Activated CD8-positive, alpha-beta T cell treated with anti-CD3 and anti-CD28 coated beads, Interleukin-2, amount 10 ng/mL, durations not matched to agents 7 days and 5 days (primary cell): ENCODE data around the gene KIAA1210. TPM values are rescaled to one million over a fixed set of nuclear protein-coding genes. Genes with fewer than 3 reads are reported as not detected.

Experiments used
- ATAC-seq: fragments of 150-1000 bp; cut with Tn5 transposase; one replicate; pipeline ENCODE4 v1.10.0; 2021; ENCODE audit warnings: moderate library complexity
- CTCF ChIA-PET: fragments of 350-600 bp; sonication (Branson Sonifier 250); formaldehyde crosslinking; loops from one replicate; lab custom pipeline; 2021; ENCODE audit warnings: antibody characterized with exemption; lab: Charles Lee
- POLR2A ChIA-PET: fragments of 350-600 bp; sonication (Branson Sonifier 250); formaldehyde crosslinking; loops from one replicate; lab custom pipeline; 2021; ENCODE audit warnings: antibody characterized with exemption; lab: Charles Lee
- DNase-seq: peaks from one replicate; pipeline ENCODE4 v3.0.0-alpha.2; 2020
- H3K27ac Mint-ChIP-seq: one replicate; pipeline ENCODE4 v1.8.0; 2021; ENCODE audit warnings: mild to moderate bottlenecking, mixed read lengths
- H3K27me3 Mint-ChIP-seq: one replicate; pipeline ENCODE4 v1.8.0; 2021; ENCODE audit warnings: low read depth, mixed read lengths
- H3K36me3 Mint-ChIP-seq: one replicate; pipeline ENCODE4 v1.8.0; 2021; ENCODE audit warnings: low read depth, mixed read lengths
- H3K4me1 Mint-ChIP-seq: one replicate; pipeline ENCODE4 v1.8.0; 2021; ENCODE audit warnings: low read depth, mixed read lengths
- H3K4me3 Mint-ChIP-seq: one replicate; pipeline ENCODE4 v1.8.0; 2021; ENCODE audit warnings: mild to moderate bottlenecking, mixed read lengths
- H3K9me3 Mint-ChIP-seq: one replicate; pipeline ENCODE4 v1.8.0; 2022; ENCODE audit warnings: mixed read lengths; ENCODE audit not compliant: insufficient read depth
- total RNA-seq, 2 experiments: library from RNA; stranded (reverse); gene quantifications; one replicate each; pipeline ENCODE4 v1.2.3, GENCODE V29; 2021

Gene KIAA1210
- total RNA-seq, 2 experiments from 2014 or later = not detected

DNA sequence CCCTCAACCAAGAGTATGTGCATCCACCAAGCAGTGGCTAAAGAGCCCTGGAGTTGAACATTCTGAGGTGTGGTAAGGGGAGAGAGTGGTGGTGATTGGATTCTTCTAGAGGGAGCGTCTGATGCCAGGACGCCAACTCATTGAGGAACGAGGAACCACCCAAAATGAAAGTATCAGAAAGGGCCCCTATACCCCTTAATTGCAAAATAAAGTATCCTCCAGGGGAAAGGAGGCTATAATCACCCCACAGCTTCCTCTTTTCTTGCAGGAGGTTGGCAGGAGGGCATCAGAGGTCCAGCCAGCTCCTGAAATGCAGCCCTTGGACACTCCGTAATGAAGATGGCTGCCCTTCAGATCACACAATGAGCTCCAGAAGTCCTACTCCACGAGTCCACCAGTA lies 5.3 kb upstream of the KIAA1210 start:
- Mint-ChIP-seq H3K9me3 (no peaks in the 10 kb centered on the region), H3K27ac (no peak overlapping the region), H3K4me1 (no peaks in the 10 kb centered on the region), H3K4me3 (no peak overlapping the region), H3K27me3 (peaks cover 2% of the 10 kb centered on the region), H3K36me3 (no peaks in the 10 kb centered on the region)
- ATAC-seq (no peak), DNase-seq (no peak)
- ChIA-PET CTCF (no interaction called here), POLR2A (no interaction called here)

DNA sequence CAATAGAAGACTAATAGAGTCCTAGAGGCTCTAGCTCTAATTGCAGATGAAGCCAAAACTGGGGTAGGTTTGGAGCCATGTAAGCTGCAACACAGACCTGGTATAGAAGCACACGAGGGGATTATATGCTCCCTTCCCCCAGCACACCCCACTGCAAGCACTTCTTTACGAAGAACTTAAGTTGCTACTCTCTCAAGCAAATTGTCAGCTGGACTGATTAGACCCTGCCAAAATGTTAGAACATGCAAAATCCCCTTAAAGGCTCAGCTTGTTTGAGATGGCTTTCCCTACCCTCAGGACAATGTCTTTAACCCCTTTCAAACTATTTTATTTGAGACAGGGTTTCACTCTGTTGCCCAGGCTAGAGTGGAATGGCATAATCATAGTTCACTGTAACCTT lies 4.7 kb upstream of the KIAA1210 start:
- ChIA-PET CTCF (no interaction called here), POLR2A (no interaction called here)
- Mint-ChIP-seq H3K4me3 (no peak overlapping the region), H3K9me3 (no peaks in the 10 kb centered on the region), H3K4me1 (no peaks in the 10 kb centered on the region), H3K36me3 (no peaks in the 10 kb centered on the region), H3K27me3 (peaks cover 2% of the 10 kb centered on the region), H3K27ac (no peak overlapping the region)
- DNase-seq = no peak
- ATAC-seq = no peak

DNA sequence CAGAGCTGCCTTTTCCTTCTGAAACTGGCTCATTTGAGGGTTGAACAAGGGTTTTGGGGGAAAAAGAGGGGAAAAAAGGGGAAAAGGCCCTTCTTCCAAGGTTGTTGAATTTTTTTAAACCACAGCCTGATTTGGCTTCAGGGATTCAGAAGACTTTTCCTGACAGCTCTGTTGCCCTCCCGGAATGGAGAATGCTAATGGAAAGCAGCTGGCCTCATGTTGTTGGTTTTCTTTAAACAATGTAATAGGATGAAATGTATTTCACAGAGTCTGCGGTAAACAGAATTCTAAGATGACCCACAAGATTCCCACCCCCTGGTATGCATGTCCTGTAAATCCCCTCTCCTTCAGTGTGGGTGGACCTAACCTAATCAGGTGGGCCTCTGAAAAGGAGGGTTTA lies 3.3 kb upstream of the KIAA1210 start:
- CTCF ChIA-PET = no interaction called here
- DNase-seq = no peak
- H3K9me3 Mint-ChIP-seq = no peaks in the 10 kb centered on the region
- POLR2A ChIA-PET = no interaction called here
- ATAC-seq = no peak
- H3K4me1 Mint-ChIP-seq = no peaks in the 10 kb centered on the region
- H3K27me3 Mint-ChIP-seq = peaks cover 2% of the 10 kb centered on the region
- no peaks in the 10 kb centered on the region for H3K36me3 Mint-ChIP-seq
- no peak overlapping the region for H3K4me3 Mint-ChIP-seq
- H3K27ac Mint-ChIP-seq = no peak overlapping the region

GRCh38 chrX:119121341-119121740 lies 6.3 kb downstream of the KIAA1210 start:
- H3K4me1 Mint-ChIP-seq = no peaks in the 10 kb centered on the region
- H3K27ac Mint-ChIP-seq = no peak overlapping the region
- ATAC-seq (no peak), DNase-seq (no peak)
- POLR2A ChIA-PET = no interaction called here
- peaks cover 1% of the 10 kb centered on the region for H3K27me3 Mint-ChIP-seq
- no peaks in the 10 kb centered on the region for H3K36me3 Mint-ChIP-seq
- no peak overlapping the region for H3K4me3 Mint-ChIP-seq
- CTCF ChIA-PET = no interaction called here
- no peaks in the 10 kb centered on the region for H3K9me3 Mint-ChIP-seq

DNA sequence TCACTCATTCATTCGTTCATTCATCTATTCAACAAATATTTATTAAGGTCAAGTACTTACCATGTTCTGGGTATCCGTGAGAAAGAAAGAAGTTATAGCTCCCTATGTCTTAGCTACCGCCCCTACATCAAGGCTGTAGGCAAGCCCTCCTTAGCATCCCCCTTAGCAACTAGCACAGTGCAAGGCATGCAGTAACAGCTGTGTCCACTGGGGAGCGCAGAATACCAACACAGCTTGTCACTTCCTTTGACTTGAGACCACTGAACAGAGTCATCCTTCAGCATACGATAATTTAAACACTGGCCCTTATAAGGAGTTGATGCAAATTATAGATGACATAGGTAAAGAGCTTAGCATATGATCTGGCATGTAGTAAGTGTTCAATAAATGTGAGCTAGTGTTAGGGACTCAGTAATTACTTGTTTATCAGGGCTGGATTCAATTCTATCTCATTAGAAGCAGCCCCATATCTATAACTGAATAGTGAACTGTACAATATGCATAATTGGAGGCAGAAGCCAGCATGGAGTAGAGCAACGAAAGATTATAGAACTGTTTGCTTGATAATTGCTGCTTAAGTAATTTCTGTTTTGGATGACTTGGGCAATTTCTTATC lies 8.7 kb downstream of the KIAA1210 start:
- Mint-ChIP-seq H3K9me3 (no peaks in the 10 kb centered on the region), H3K27ac (no peak overlapping the region), H3K4me3 (no peak overlapping the region), H3K4me1 (no peaks in the 10 kb centered on the region), H3K27me3 (peaks cover 1% of the 10 kb centered on the region), H3K36me3 (no peaks in the 10 kb centered on the region)
- ChIA-PET CTCF (interaction anchor here (0.6 to 2.0 kb wide), 10 partner anchors 9 to 155 kb away, joined by 3 to 12 read pairs (median 3); partner anchors contain the start of gene KIAA1210), POLR2A (no interaction called here)
- peak; percentile 76 for ATAC-seq
- peak; percentile 63 for DNase-seq

DNA sequence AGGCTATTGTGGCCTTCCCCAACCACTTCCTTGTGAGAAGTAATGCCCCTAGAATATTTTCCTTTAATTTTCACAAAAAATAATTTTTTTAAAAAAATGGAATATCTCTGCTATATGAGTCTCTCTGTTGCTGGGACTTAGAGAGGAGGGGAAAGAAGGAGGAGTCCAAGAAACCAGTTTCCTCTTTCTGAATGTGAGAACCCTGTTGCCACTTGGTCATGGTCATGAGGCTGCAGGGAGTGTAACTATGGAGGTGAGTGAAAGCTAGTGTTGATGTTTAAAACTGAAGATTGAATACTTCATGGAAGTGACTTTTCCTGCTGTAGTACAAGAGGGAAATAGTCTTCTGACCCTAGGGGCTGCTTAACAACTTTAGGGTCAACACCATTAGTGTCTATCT lies 20.4 kb downstream of the KIAA1210 start:
- Mint-ChIP-seq H3K9me3 (no peaks in the 10 kb centered on the region), H3K4me3 (no peak overlapping the region), H3K27me3 (peaks cover 2% of the 10 kb centered on the region), H3K36me3 (no peaks in the 10 kb centered on the region), H3K4me1 (no peaks in the 10 kb centered on the region), H3K27ac (no peak overlapping the region)
- ATAC-seq = no peak
- no peak for DNase-seq
- ChIA-PET CTCF (interaction anchor here (1.2 kb wide), 1 partner anchor 12 kb away, joined by 3 read pairs; no protein-coding TSS in a partner anchor), POLR2A (no interaction called here)

GRCh38 chrX:119105826-119106225 lies 21.8 kb downstream of the KIAA1210 start:
- ChIA-PET POLR2A (interaction anchor here (0.6 kb wide), 1 partner anchor 745 kb away, joined by 3 read pairs; no protein-coding TSS in a partner anchor), CTCF (no interaction called here)
- Mint-ChIP-seq H3K27me3 (peaks cover 2% of the 10 kb centered on the region), H3K9me3 (no peaks in the 10 kb centered on the region), H3K4me1 (no peaks in the 10 kb centered on the region), H3K36me3 (no peaks in the 10 kb centered on the region), H3K27ac (no peak overlapping the region), H3K4me3 (no peak overlapping the region)
- DNase-seq = no peak
- ATAC-seq = no peak

DNA sequence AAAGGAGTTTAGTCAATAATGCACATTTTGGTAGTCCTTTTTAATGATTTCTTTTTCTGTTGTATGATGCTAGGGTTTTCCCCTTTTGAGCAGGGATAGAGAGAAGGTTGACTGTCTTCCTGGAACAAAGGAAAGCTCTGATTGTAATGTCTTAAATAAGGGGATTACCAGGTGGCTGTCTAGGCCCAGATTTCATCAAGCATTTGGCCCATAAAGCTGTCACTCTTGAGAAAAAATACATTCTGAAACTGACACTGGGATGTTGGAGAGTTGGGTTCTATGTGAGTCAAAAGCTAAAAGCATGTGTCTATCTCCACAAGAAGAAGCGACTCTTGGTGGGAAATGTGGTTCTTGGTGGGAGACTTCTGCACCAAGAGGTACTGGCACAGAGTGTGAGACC lies 26.4 kb downstream of the KIAA1210 start:
- ATAC-seq = no peak
- Mint-ChIP-seq H3K9me3 (no peaks in the 10 kb centered on the region), H3K36me3 (no peaks in the 10 kb centered on the region), H3K4me1 (no peaks in the 10 kb centered on the region), H3K4me3 (no peak overlapping the region), H3K27ac (no peak overlapping the region), H3K27me3 (peaks cover 2% of the 10 kb centered on the region)
- ChIA-PET CTCF (interaction anchor here (1.7 kb wide), 1 partner anchor 18 kb away, joined by 4 read pairs; no protein-coding TSS in a partner anchor), POLR2A (no interaction called here)
- no peak for DNase-seq

DNA sequence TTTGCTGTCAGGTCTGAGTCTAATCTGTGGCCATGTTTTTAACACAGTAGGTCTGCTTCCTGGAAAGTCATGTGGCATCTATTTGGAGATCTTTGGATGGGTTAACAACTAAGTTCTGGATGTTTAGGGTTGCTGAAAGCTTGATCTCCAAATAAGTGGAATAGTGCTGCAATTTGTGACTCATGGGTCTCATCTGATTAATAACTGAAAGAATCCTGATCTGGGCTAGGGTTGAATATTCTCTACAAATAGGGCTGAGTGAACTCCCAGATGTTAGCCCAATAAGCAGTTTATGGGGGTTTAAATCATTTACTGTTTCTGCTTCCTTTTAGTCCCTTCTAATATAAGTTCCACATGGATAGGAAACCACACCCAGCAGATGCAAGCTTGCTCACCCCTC lies 31.7 kb downstream of the KIAA1210 start:
- DNase-seq (no peak), ATAC-seq (no peak)
- POLR2A ChIA-PET = interaction anchor here (1.3 kb wide), 1 partner anchor 17 kb away, joined by 3 read pairs; no protein-coding TSS in a partner anchor
- CTCF ChIA-PET = no interaction called here
- H3K4me1 Mint-ChIP-seq = no peaks in the 10 kb centered on the region
- no peaks in the 10 kb centered on the region for H3K9me3 Mint-ChIP-seq
- no peak overlapping the region for H3K4me3 Mint-ChIP-seq
- H3K27ac Mint-ChIP-seq = no peak overlapping the region
- H3K27me3 Mint-ChIP-seq = no peaks in the 10 kb centered on the region
- H3K36me3 Mint-ChIP-seq = no peaks in the 10 kb centered on the region

GRCh38 chrX:119094819-119095218 lies 32.8 kb downstream of the KIAA1210 start:
- no peaks in the 10 kb centered on the region for H3K4me1 Mint-ChIP-seq
- DNase-seq (no peak), ATAC-seq (no peak)
- H3K4me3 Mint-ChIP-seq = no peak overlapping the region
- no peaks in the 10 kb centered on the region for H3K36me3 Mint-ChIP-seq
- no peaks in the 10 kb centered on the region for H3K27me3 Mint-ChIP-seq
- CTCF ChIA-PET = no interaction called here
- POLR2A ChIA-PET = no interaction called here
- no peaks in the 10 kb centered on the region for H3K9me3 Mint-ChIP-seq
- no peak overlapping the region for H3K27ac Mint-ChIP-seq

GRCh38 chrX:119093991-119094735 lies 33.4 kb downstream of the KIAA1210 start:
- ChIA-PET POLR2A (no interaction called here), CTCF (no interaction called here)
- ATAC-seq (no peak), DNase-seq (no peak)
- Mint-ChIP-seq H3K27me3 (no peaks in the 10 kb centered on the region), H3K9me3 (no peaks in the 10 kb centered on the region), H3K4me3 (no peak overlapping the region), H3K4me1 (no peaks in the 10 kb centered on the region), H3K27ac (no peak overlapping the region), H3K36me3 (no peaks in the 10 kb centered on the region)

DNA sequence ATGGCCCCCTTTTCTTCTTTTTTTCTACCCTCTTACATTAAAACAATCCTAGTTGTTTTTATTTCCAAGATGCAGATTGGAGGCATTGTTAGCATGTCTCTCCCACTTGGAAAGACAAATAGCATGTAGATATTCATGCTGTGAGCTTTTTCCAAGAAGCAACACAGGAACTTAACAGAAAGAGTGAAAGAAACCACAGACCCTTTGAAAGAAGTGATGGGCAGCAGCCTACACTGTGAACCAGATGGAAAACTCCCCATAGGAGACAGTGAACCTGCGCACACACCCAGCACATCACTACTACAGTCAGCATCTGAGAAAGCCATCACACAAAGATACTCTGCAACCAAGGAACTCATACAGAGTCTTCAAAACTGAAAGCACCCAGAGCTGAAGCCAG lies 37.0 kb downstream of the KIAA1210 start:
- Mint-ChIP-seq H3K4me3 (no peak overlapping the region), H3K27ac (no peak overlapping the region), H3K4me1 (no peaks in the 10 kb centered on the region), H3K9me3 (no peaks in the 10 kb centered on the region), H3K27me3 (no peaks in the 10 kb centered on the region), H3K36me3 (no peaks in the 10 kb centered on the region)
- CTCF ChIA-PET = no interaction called here
- ATAC-seq = no peak
- POLR2A ChIA-PET = no interaction called here
- DNase-seq = no peak
